ENCODE data around the gene SLC5A10.

Gene SLC5A10

GRCh38 chr17:18987862-18988545 lies 36.0 kb downstream of the SLC5A10 start:
- DNase-seq: peak; percentile 83

- peak; percentile 81 for DNase-seq
Observed at GRCh38 chr17:18988546-18989173, 36.7 kb downstream of the SLC5A10 start.

DNA sequence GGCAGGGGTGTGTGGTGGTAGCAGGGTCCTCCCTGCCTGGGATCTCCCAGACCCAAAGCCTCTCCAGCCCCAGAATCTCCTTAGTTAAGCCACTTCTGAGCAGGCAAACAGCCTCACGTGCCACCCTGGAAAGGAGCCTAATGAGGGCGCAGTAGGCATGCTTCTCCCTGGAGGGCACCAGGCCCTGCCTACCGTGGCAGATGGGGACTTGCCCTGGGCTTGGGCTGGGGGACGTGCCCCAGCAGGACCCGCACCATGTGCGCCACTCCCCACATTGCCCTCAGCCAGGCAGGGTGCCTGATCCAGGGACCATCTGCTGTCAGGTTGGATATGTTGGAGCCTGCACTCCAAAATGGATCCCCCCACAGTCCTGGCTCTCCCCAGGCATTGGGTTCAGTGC lies 38.4 kb downstream of the SLC5A10 start:
- no peak for DNase-seq

DNA sequence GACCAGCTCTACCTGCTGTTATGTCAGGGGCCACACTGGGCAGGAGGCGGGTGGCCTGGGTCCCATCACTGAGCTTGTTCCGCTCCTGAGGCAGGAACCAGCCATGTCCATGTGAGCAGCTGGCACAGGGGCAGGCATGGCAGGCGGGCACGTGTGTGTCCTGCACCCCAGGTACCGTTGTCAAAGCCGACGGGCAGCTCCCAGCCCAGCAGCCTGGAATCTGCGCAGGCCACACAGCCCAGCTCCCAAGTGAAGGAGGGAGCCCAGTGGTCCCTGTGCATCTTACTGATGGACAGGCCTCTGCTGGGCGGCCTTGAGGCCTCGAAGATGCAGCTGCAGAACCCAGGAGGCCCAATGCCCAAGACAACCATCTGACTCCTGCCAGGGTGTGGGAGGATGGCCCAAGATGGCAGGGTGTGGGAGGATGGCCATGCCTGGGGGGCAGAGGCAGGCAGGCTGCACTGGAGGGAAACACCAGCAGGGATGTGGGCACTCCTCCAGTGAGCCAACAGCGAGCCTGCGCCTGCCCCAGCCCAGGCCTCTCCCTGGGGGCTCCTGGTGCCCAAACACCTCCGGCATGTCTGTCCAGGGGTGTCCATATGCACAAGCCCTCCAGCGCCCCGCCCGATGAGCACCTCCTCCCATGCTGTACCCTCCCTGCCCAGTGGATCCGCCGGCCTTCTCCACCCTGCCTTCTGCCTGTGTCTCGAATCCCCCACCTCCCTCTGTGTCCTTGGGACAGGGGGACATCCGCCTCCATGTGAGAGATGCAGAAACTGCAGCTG lies 39.8 kb downstream of the SLC5A10 start:
- DNase-seq: no peak

DNA sequence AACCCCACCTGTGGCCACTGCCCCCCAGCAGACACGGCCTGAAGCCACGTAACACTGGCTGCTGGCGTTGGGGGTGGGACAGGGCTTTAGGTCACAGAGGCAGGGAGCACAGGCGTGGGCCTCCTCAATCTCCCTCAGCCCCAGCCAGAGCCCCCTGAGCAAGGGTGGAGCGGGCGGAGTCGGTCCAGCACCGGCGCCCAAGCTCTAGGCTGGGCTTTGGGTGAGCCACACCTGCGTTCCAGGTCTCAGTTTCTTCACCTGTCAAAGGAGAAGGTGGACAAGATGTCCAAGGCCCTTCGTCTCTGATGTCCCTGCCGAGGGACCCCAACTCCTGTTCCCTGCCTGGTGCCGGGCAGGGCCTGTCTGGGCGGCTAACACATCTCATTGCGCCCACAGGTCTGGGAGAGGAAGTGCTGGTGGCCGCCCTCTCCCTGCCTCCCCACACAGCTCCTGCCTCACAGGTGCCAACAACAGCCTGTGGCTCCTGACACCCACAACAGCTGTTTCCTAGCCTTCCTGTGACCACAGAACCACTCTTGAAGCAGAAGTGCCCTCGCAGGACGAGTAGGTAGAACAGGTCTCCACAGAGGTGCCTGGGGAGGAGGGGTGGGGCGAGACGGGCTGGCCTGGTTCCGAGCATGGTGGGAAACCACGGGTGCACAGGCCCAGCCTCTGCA lies 40.6 kb downstream of the SLC5A10 start:
- no peak for DNase-seq

GRCh38 chr17:18993905-18994526 lies 42.1 kb downstream of the SLC5A10 start:
- DNase-seq: no peak

DNA sequence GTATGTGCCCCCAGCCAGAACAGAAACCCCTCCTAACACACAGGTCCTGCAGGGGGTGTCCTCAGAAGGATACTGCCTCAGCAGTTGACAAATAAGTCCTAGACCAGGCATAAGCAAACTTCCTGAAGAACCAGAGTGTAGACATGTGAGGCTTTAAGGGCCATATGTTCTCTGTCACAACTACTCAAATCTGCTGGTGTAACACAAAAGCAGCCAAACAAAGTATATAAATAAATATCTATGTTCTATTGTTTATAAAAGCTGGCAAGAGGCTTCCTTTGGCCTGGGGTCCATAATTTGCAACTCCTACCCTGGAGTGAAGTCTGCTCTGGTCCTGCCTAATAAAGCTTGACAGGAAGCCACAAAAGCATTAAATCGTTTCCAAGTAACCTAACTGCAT lies 42.7 kb downstream of the SLC5A10 start:
- DNase-seq: no peak

DNA sequence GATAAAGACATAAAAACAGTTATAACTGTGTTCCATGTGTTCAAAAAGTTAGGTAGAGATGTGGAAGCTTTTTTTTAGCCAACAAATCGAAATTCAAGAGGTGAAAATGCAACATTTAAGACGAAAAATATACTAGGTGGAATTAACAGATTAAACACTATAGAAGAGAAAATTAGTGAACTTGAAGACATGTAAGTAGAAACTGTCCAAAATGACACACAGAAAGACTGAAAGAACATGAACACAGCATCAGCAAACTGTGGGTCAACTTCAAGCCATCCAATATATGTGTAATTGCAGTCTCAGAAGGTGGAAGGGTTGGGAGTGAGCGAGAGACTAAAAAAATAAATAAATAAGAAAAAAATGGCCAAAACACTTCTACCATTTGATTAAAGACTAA lies 43.3 kb downstream of the SLC5A10 start:
- DNase-seq: no peak

GRCh38 chr17:18996458-18996857 lies 44.5 kb downstream of the SLC5A10 start:
- DNase-seq: no peak

DNA sequence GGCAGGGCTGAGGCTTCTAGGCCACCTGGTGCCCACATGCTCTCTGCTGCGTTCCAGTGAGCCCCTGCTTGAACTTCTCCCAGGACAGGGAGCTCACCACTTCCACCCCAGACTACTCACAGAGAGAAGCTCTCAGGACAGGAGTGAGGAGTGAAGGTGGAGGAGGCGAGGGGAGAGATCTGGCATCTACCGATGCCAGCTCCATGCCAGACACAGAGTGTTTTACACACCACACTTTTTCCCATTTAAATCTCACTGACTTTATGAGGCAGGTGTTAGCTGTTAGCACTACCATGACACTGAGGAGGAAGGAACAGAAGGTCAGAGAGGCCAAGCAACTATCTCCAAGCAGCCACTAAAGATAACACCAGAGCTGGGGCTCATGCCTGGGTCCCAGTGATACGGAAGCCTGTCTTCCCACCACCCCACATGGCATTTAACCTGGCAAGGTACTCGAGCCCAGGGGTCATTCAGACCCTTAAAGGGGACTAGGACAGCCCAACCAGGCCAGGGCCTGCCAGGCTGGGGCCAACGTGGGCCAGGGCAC lies 45.8 kb downstream of the SLC5A10 start:
- DNase-seq: no peak

DNA sequence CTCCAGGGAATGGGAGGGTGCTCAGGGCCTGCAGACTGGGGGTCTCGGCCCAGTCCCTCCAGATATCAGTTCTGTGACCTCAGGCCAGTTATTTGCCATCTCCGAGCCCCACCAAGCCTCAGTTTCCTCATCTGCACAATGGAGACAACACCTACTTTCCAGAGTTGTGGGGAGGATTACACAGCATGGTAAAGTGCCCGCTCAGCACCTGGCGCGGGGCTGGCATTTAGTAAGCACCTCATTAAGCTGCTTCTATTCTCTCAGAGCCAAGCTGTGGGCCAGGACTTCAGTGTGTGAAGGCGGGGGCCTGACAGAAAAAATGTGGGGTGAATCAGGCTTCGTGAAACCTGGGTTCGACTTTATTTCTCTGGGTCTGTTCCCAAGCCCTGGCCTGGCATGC lies 47.4 kb downstream of the SLC5A10 start:
- DNase-seq: no peak

GRCh38 chr17:18999911-19000310 lies 47.9 kb downstream of the SLC5A10 start:
- no peak for DNase-seq

- no peak for DNase-seq
Observed at GRCh38 chr17:19000531-19001325, 48.8 kb downstream of the SLC5A10 start.

DNA sequence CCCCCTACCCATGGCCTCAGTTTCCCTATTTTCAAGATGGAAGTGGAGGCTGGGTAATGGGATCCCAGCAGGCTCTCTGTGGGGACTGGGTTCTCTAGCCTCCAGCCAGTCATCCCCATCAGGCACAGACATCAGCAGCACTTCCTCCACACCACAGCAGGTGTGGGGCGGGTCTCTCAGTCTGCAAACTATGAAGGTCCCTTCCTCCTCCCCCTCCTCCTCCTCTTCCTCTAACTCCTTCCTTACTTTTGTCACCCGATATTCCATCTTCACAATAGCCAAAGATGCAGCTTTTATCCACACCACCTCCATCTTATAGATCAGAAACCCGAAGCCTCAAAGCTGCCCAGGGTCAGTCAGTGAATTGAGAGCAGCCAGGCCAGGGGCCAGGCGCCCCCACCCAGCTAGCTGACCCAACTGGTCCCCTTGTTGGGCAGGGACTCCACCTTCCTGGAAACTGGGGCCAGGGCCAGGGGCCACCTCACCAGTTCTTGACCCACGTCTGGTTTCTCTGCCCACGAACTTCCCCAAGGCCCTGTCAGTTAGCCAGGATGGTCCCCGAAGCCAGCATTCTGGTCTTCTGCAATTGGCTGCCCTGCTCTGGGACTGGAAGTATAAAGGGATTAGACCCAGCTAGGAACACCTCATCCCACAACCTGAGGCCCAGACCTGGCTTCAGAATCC lies 50.1 kb downstream of the SLC5A10 start:
- DNase-seq: no peak

- DNase-seq: no peak
Observed at GRCh38 chr17:19002805-19003542, 51.0 kb downstream of the SLC5A10 start.

DNA sequence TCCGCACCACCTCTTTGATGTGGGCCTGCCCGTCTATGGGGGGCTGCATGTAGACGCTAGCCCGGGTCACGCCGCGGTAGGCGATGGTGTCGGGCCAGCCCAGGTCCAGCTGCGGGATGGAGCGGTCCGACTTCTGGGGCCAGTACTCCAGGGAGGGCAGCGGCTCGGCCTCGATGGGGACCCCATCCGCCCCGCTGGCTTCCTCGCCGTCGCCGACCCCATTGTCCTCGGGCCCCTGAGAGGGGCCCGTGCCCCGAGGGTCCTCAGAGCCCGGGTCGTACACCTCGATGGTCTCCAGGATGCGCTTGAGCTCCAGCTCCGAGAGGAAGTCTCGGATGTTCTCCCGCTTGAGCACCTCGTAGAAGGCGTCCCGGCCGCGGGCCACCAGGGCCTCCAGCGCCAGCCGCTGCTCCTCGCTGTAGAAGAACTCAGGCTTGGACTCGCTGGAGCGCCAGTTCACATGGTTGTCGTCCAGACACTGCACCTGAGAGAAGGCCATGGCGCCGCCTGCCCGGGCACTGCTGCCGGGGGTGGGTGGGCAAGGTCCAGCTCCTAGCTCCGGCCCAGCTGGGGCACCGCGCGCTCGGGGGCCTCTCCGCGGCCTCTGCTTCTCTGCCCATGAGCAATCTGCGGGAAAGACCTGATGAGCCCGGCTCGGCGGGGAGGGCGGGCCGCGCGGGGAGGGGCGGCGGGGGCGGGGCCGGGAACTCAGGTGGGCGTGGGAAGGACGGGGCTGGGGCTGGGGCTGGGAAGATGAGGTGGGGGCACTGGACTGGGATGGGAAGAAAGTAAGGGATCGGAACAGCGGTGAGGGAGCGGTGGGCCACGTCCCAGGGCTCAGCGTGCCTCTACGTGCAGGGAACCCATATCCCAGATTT lies 51.8 kb downstream of the SLC5A10 start:
- peak; percentile 71 for DNase-seq

- DNase-seq: peak; percentile 89
Observed at GRCh38 chr17:19004421-19005136, 52.6 kb downstream of the SLC5A10 start, which contains the start of gene FAM83G. FAM83G (minus strand) TSS chr17:19004764; CDS start chr17:19004041, 723 bp downstream.

DNA sequence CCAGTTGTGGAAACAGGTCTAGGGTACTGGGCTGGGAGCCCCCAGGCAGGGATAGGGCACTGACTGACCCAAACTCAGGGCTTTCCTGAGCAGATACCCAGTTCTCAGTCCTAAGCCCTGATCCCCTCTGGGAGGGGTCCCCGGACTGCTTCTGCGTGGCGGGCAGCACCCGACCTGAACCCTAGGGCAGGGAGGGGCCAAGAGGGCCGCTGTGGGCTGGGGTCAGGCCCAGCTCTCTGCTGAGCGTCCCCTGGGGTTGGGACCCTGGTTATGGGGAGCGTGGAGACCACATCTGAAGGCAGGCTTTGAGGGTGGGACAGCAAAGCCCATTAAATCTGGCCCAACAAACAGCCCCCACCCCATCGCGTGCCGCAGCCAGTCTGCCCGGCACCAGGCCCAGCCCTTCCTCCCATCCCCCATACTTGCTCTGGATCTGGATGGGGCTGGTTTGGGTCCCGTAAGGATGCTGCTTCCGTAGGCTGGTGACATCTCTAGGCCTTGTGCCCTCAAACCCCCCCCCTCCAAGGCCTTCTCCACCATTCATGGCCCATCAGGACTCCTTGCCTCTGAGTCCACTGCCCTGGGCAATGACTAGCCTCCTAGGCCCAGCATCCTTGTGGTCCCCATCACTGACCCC lies 53.3 kb downstream of the SLC5A10 start:
- peak; percentile 9 for DNase-seq

Data from DMS53 (cell line).